Uterus (tissue), 2 donors: Measurements from ENCODE around the gene EEFSEC.

ENCODE experiments used
- CTCF ChIP-seq, 4 experiments: fragments of 200-600 bp in 2 of 4; fragments of 450-650 bp in 2 of 4; sonication (generic) in 2 of 4; IDR thresholded peaks; one replicate each; pipeline ENCODE4 v1.5.1; 2016 to 2019; ENCODE audit warnings: antibody characterized with exemption in 4 of 4, mild to moderate bottlenecking in 2 of 4, moderate library complexity in 1 of 4
- POLR2A ChIP-seq, 2 donors: fragments of 450-650 bp; IDR thresholded peaks; one replicate each; pipeline ENCODE4 v1.6.1; 2016; ENCODE audit warnings: antibody characterized with exemption in 2 of 2, mild to moderate bottlenecking in 1 of 2, moderate library complexity in 1 of 2

GRCh38 chr3:128263118-128263517 lies 109.8 kb downstream of the EEFSEC start:
- TF ChIP-seq CTCF (IDR thresholded peaks at IDR 0.05) (no peak), POLR2A (IDR thresholded peaks at IDR 0.05) (no peak)
